PC-9 (cell line): ENCODE data around the gene POMT2. TPM values are rescaled to one million over a fixed set of nuclear protein-coding genes. Genes with fewer than 3 reads are reported as not detected.
A peak's percentile ranks its signal among the peaks of the same experiment; 100 is the strongest.

Experiments
- BruUV-seq: library from RNA; stranded (reverse); fragments of 400-500 nt; replicated peaks from 2 replicates; lab custom pipeline; 2021; lab: Mats Ljungman, UMichigan
- CTCF ChIA-PET: fragments of 300-600 bp; sonication (Branson Sonifier 250); formaldehyde crosslinking; loops from one replicate; lab custom pipeline; 2022; ENCODE audit warnings: antibody characterized with exemption; lab: Charles Lee
- POLR2A ChIA-PET: fragments of 300-600 bp; sonication (Branson Sonifier 250); formaldehyde crosslinking; loops from one replicate; lab custom pipeline; 2022; ENCODE audit warnings: antibody characterized with exemption; ENCODE audit not compliant: unreplicated experiment; lab: Charles Lee
- DNase-seq, 2 experiments: peaks; one replicate each; pipeline versions ENCODE4 v3.0.0 to v3.0.0-alpha.2; 2015 to 2022; ENCODE audit warnings: mixed read lengths in 1 of 2
- H2AFZ ChIP-seq: fragments of 200-600 bp; sonication (generic); 2 replicates; pipeline ENCODE4 v1.8.1; 2017; ENCODE audit warnings: antibody characterized with exemption
- H3F3A ChIP-seq: fragments of 200-600 bp; sonication (generic); 2 replicates; pipeline ENCODE4 v1.8.1; 2017; ENCODE audit warnings: antibody characterized with exemption, mild to moderate bottlenecking, low read depth; ENCODE audit not compliant: insufficient read depth
- H3K27ac ChIP-seq: fragments of 200-600 bp; sonication (generic); 2 replicates; pipeline ENCODE4 v1.6.1; 2016; ENCODE audit warnings: mixed run types
- H3K27me3 ChIP-seq: fragments of 200-600 bp; sonication (generic); 2 replicates; pipeline ENCODE4 v1.6.1; 2016; ENCODE audit warnings: low read depth, mixed run types; ENCODE audit not compliant: insufficient read depth
- H3K36me3 ChIP-seq: fragments of 200-600 bp; sonication (generic); 2 replicates; pipeline ENCODE4 v1.6.1; 2016; ENCODE audit warnings: low read depth, mixed run types
- H3K4me1 ChIP-seq: fragments of 200-600 bp; sonication (generic); replicated peaks from 2 replicates; pipeline ENCODE4 v1.6.1; 2016; ENCODE audit warnings: mixed run types; ENCODE audit not compliant: insufficient read depth
- H3K4me2 ChIP-seq: fragments of 200-600 bp; sonication (generic); 2 replicates; pipeline ENCODE4 v1.6.1; 2017; ENCODE audit warnings: mixed run types
- H3K4me3 ChIP-seq: fragments of 200-600 bp; sonication (generic); 2 replicates; pipeline ENCODE4 v1.6.1; 2016; ENCODE audit warnings: mixed run types
- H3K79me2 ChIP-seq: fragments of 200-600 bp; sonication (generic); 2 replicates; pipeline ENCODE4 v1.6.1; 2017; ENCODE audit warnings: low read depth, mixed run types
- H3K9me2 ChIP-seq: fragments of 200-600 bp; sonication (generic); 2 replicates; pipeline ENCODE4 v1.8.1; 2017; ENCODE audit warnings: mild to moderate bottlenecking; ENCODE audit not compliant: insufficient read depth
- H3K9me3 ChIP-seq: fragments of 200-600 bp; sonication (generic); 2 replicates; pipeline ENCODE4 v1.8.1; 2016; ENCODE audit warnings: low read depth; ENCODE audit not compliant: insufficient read depth
- H4K20me1 ChIP-seq: fragments of 200-600 bp; sonication (generic); 2 replicates; pipeline ENCODE4 v1.8.1; 2017; ENCODE audit not compliant: insufficient read depth
- CTCF ChIP-seq: fragments of 200-600 bp; sonication (generic); conservative IDR thresholded peaks from 2 replicates; pipeline ENCODE4 v1.6.1; 2017; ENCODE audit warnings: mixed run types, antibody characterized with exemption, mild to moderate bottlenecking, moderate library complexity
- EZH2 ChIP-seq: fragments of 200-600 bp; sonication (generic); IDR thresholded peaks from 2 replicates; pipeline ENCODE4 v1.8.0; 2017; ENCODE audit warnings: antibody characterized with exemption, low read depth
- intact Hi-C: fragments of 100-400 bp; cut with micrococcal nuclease; formaldehyde crosslinking; loops from one replicate; pipeline ENCODE4 v1.10.0; 2022; ENCODE audit not compliant: unreplicated experiment
- total RNA-seq: library from RNA; stranded (reverse); gene quantifications from 2 replicates; pipeline ENCODE4 v1.2.3, GENCODE V29; 2021

The POMT2 gene
- total RNA-seq, 1 experiment from 2014 or later: 96.5 TPM

- Histone ChIP-seq H3K4me1 (no peaks in the 10 kb centered on the region), H3K4me3 (no peak overlapping the region), H4K20me1 (no peaks in the 10 kb centered on the region), H3K36me3 (no peaks in the 10 kb centered on the region), H3K9me2 (no peaks in the 10 kb centered on the region), H3K79me2 (no peaks in the 10 kb centered on the region), H2AFZ (no peak overlapping the region), H3K4me2 (no peak overlapping the region), H3F3A (peaks cover 3% of the 10 kb centered on the region; the same call in 1 of the 2 replicates), H3K27me3 (no peaks in the 10 kb centered on the region), H3K9me3 (no peaks in the 10 kb centered on the region), H3K27ac (no peak overlapping the region)
- intact Hi-C loops: no loop called here
- BruUV-seq: no TSS peak
- TF ChIP-seq EZH2 (no peak), CTCF (no peak)
- ChIA-PET CTCF (interaction anchor here (0.7 kb wide), 1 partner anchor 36 kb away, joined by 6 read pairs; the partner anchor contains the start of gene TMED8), POLR2A (no interaction called here)
- DNase-seq: no peak
Measured at GRCh38 chr14:77340389-77340788, 19.7 kb upstream of the POMT2 start.

- no peak overlapping the region for H3K4me3 ChIP-seq
- ChIA-PET CTCF (no interaction called here), POLR2A (no interaction called here)
- BruUV-seq: no TSS peak
- H2AFZ ChIP-seq: no peak overlapping the region
- H3K27ac ChIP-seq: 0 out of 2 replicates have a peak overlapping the region, but pooled peaks have one; percentile 8
- no peaks in the 10 kb centered on the region for H3K9me2 ChIP-seq
- H3F3A ChIP-seq: peaks cover 6% of the 10 kb centered on the region; the same call in 1 of the 2 replicates
- H3K79me2 ChIP-seq: no peaks in the 10 kb centered on the region
- H4K20me1 ChIP-seq: no peaks in the 10 kb centered on the region
- no peaks in the 10 kb centered on the region for H3K27me3 ChIP-seq
- H3K36me3 ChIP-seq: no peaks in the 10 kb centered on the region
- H3K4me1 ChIP-seq: no peaks in the 10 kb centered on the region
- TF ChIP-seq CTCF (no peak), EZH2 (no peak)
- H3K9me3 ChIP-seq: no peaks in the 10 kb centered on the region
- intact Hi-C loops: no loop called here
- H3K4me2 ChIP-seq: no peak overlapping the region
- no peak for DNase-seq
Measured at GRCh38 chr14:77339407-77339806, 18.7 kb upstream of the POMT2 start.

DNA sequence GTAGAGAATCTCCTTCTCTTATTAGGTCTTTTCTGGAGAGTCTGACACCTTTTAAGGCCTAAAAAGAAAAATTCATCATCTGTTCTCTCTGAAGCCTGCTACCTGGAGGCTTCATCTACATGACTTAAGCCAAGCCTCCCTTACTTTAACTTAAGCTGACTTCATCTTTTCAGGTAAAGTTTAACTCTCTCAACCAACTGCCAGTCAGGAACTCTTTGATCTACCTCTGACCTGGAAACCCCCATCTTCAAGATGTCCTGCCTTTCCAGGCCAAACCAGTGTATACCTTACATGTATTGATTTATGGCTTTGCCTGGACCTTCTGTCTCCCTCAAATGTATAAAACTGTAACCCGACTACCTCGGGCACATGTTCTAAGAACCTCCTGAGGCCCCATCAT lies 17.6 kb upstream of the POMT2 start:
- H3K79me2 ChIP-seq: no peaks in the 10 kb centered on the region
- H3K27me3 ChIP-seq: no peaks in the 10 kb centered on the region
- intact Hi-C loops: no loop called here
- BruUV-seq: no TSS peak
- no peaks in the 10 kb centered on the region for H3K9me2 ChIP-seq
- ChIA-PET POLR2A (no interaction called here), CTCF (no interaction called here)
- no peak overlapping the region for H2AFZ ChIP-seq
- H3K36me3 ChIP-seq: no peaks in the 10 kb centered on the region
- no peaks in the 10 kb centered on the region for H4K20me1 ChIP-seq
- peaks cover 7% of the 10 kb centered on the region; the same call in 1 of the 2 replicates for H3F3A ChIP-seq
- no peak overlapping the region for H3K27ac ChIP-seq
- H3K4me3 ChIP-seq: no peak overlapping the region
- H3K9me3 ChIP-seq: no peaks in the 10 kb centered on the region
- no peak for DNase-seq
- no peak overlapping the region for H3K4me2 ChIP-seq
- H3K4me1 ChIP-seq: no peaks in the 10 kb centered on the region
- TF ChIP-seq EZH2 (no peak), CTCF (no peak)
